ENCODE results near the gene CCDC92. TPM values are rescaled to one million over a fixed set of nuclear protein-coding genes. Genes with fewer than 3 reads are reported as not detected.
A peak's percentile ranks its signal among the peaks of the same experiment; 100 is the strongest.
"Not testable (repeated sequence)": the region's sequence is repeated elsewhere in the genome, so short reads cannot be mapped to it uniquely, and the experiment has no call there.

CCDC92 gene
- total and polyA plus RNA-seq, 2 donors (not counting 1 experiment from before 2014, with no cell fraction given): 26.6 to 36.2 TPM

DNA sequence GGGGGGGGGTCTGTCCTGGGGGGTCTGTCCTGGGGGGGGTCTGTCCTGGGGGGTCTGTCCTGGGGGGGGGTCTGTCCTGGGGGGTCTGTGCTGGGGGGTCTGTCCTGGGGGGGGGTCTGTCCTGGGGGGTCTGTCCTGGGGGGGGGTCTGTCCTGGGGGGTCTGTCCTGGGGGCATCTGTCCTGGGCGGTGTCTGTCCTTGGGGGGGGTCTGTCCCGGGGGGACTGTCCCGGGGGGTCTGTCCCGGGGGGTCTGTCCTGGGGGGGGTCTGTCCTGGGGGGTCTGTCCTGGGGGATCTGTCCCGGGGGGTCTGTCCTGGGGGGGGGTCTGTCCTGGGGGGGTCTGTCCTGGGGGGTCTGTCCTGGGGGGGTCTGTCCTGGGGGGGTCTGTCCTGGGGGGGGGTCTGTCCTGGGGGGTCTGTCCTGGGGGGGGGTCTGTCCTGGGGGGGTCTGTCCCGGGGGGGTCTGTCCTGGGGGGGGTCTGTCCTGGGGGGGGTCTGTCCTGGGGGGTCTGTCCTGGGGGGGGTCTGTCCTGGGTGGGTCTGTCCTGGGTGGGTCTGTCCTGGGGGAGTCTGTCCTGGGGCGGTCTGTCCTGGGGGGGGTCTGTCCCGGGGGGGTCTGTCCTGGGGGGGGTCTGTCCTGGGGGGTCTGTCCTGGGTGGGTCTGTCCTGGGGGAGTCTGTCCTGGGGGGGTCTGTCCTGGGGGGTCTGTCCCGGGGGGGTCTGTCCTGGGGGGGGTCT, 60.8 kb downstream of the CCDC92 start:
- H3K4me1 Mint-ChIP-seq; DNase-seq; H3K4me2 ChIP-seq (replicated peaks; ENCODE audit: low read depth, low read length, poor library complexity, severe bottlenecking); H3K27me3 Mint-ChIP-seq; POLR2A ChIA-PET; H3K4me1 ChIP-seq (ENCODE audit: control insufficient read depth in 2 of 2, insufficient read depth in 2 of 2, low read length in 2 of 2); H3K9me3 ChIP-seq (ENCODE audit: control extremely low read depth in 1 of 3, control insufficient read depth in 2 of 3, insufficient read depth in 1 of 3, low read length in 2 of 3); H3K27ac Mint-ChIP-seq; H3K9ac ChIP-seq (ENCODE audit: low read length); CTCF ChIA-PET; intact Hi-C loops (cut with micrococcal nuclease); H3K36me3 ChIP-seq (replicated peaks in 1 of 2; ENCODE audit: control extremely low read depth in 1 of 2, control insufficient read depth in 1 of 2, extremely low read depth in 1 of 2, insufficient read depth in 2 of 2, low read length in 1 of 2); H3K9me3 Mint-ChIP-seq (ENCODE audit: insufficient read depth); H3K79me2 ChIP-seq (ENCODE audit: control insufficient read depth, insufficient read depth, low read length); H2AFZ ChIP-seq (ENCODE audit: insufficient read depth, low read depth, low read length, poor library complexity, severe bottlenecking); ATAC-seq (ENCODE audit: low read depth); H3K27ac ChIP-seq (ENCODE audit: low read length in 2 of 2); H3K27me3 ChIP-seq (replicated peaks in 1 of 4; ENCODE audit: control extremely low read depth in 1 of 4, control insufficient read depth in 3 of 4, insufficient read depth in 4 of 4, low read length in 3 of 4); H4K20me1 ChIP-seq (ENCODE audit: control insufficient read depth, insufficient read depth, low read length, poor library complexity, severe bottlenecking); H3K4me3 ChIP-seq (ENCODE audit: control extremely low read depth in 1 of 5, extremely low read depth in 1 of 5, insufficient read depth in 1 of 5, low read depth in 2 of 5, low read length in 4 of 5); H3K4me3 Mint-ChIP-seq: not testable (repeated sequence)
- no CpG with 5 or more reads among the region's 9 CpGs for WGBS (ENCODE audit: insufficient coverage)

DNA sequence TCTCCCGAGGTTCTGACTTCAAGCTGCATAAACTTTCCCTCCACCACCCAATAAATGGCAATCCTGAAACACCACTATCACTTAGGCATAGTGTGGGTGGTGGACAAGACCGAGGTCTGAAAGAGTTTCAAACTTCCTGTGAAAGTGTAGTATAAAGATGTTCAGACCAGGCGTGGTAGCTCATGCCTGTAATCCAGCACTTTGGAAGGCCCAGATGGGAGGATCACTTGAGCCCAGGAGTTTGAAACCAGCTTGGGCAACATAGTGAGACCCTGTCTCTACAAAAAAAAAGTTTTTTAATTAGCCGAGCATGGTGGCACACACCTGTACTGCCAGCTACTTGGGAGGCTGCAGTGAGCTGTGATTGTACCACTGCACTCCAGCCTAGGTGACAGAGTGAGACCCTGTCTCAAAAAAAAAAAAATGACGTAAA, 61.9 kb downstream of the CCDC92 start:
- ChIA-PET POLR2A (no interaction called here), CTCF (interaction anchor here (2.3 kb wide), 1 partner anchor 73 kb away, joined by 16 read pairs; no protein-coding TSS in a partner anchor)
- Histone ChIP-seq H3K9ac (ENCODE audit: low read length) (no peak overlapping the region), H3K27me3 (replicated peaks in 1 of 4; ENCODE audit: control extremely low read depth in 1 of 4, control insufficient read depth in 3 of 4, insufficient read depth in 4 of 4, low read length in 3 of 4) (no peaks in the 10 kb centered on the region), H3K4me1 (ENCODE audit: control insufficient read depth in 2 of 2, insufficient read depth in 2 of 2, low read length in 2 of 2) (no peaks in the 10 kb centered on the region), H3K27ac (ENCODE audit: low read length in 2 of 2) (no peak overlapping the region), H3K79me2 (ENCODE audit: control insufficient read depth, insufficient read depth, low read length) (no peaks in the 10 kb centered on the region), H4K20me1 (ENCODE audit: control insufficient read depth, insufficient read depth, low read length, poor library complexity, severe bottlenecking) (no peaks in the 10 kb centered on the region), H3K4me3 (ENCODE audit: control extremely low read depth in 1 of 5, extremely low read depth in 1 of 5, insufficient read depth in 1 of 5, low read depth in 2 of 5, low read length in 4 of 5) (no peak overlapping the region), H3K9me3 (ENCODE audit: control extremely low read depth in 1 of 3, control insufficient read depth in 2 of 3, insufficient read depth in 1 of 3, low read length in 2 of 3) (no peaks in the 10 kb centered on the region), H3K36me3 (replicated peaks in 1 of 2; ENCODE audit: control extremely low read depth in 1 of 2, control insufficient read depth in 1 of 2, extremely low read depth in 1 of 2, insufficient read depth in 2 of 2, low read length in 1 of 2) (no peaks in the 10 kb centered on the region), H3K4me2 (replicated peaks; ENCODE audit: low read depth, low read length, poor library complexity, severe bottlenecking) (no peak overlapping the region), H2AFZ (ENCODE audit: insufficient read depth, low read depth, low read length, poor library complexity, severe bottlenecking) (no peak overlapping the region)
- peaks cover 5% of the 10 kb centered on the region for H3K27me3 Mint-ChIP-seq
- WGBS (ENCODE audit: insufficient coverage): 71% methylated on average over 3 of the region's 5 CpGs
- no peaks in the 10 kb centered on the region for H3K4me1 Mint-ChIP-seq
- ATAC-seq (ENCODE audit: low read depth) (no peak), DNase-seq (peak; percentile 23)
- TF ChIP-seq, protein P1, sequence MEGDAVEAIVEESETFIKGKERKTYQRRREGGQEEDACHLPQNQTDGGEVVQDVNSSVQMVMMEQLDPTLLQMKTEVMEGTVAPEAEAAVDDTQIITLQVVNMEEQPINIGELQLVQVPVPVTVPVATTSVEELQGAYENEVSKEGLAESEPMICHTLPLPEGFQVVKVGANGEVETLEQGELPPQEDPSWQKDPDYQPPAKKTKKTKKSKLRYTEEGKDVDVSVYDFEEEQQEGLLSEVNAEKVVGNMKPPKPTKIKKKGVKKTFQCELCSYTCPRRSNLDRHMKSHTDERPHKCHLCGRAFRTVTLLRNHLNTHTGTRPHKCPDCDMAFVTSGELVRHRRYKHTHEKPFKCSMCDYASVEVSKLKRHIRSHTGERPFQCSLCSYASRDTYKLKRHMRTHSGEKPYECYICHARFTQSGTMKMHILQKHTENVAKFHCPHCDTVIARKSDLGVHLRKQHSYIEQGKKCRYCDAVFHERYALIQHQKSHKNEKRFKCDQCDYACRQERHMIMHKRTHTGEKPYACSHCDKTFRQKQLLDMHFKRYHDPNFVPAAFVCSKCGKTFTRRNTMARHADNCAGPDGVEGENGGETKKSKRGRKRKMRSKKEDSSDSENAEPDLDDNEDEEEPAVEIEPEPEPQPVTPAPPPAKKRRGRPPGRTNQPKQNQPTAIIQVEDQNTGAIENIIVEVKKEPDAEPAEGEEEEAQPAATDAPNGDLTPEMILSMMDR (IDR thresholded peaks at IDR 0.05): no peak
- TF ChIP-seq EZH2 (IDR thresholded peaks at IDR 0.05; ENCODE audit: borderline replicate concordance, insufficient read depth, low read depth, low read length, poor library complexity, severe bottlenecking): no peak
- peak overlapping the region; percentile 18 for H3K27ac Mint-ChIP-seq
- intact Hi-C loops (cut with micrococcal nuclease): no loop called here
- H3K4me3 Mint-ChIP-seq: no peak overlapping the region
- H3K9me3 Mint-ChIP-seq (ENCODE audit: insufficient read depth): no peaks in the 10 kb centered on the region
